H9 (cell line): ENCODE measurements around the gene EOGT. TPM values are rescaled to one million over a fixed set of nuclear protein-coding genes. Genes with fewer than 3 reads are reported as not detected.

Experiments
- DNase-seq: peaks from one replicate; pipeline ENCODE4 v3.0.0-alpha.2; 2017
- H2AFZ ChIP-seq: one replicate; pipeline ENCODE4 v1.6.1; 2013; ENCODE audit warnings: mild to moderate bottlenecking, low read length, control low read depth, moderate library complexity
- H2AK5ac ChIP-seq: 2 replicates; pipeline ENCODE4 v1.6.1; 2013; ENCODE audit warnings: low read length, control low read depth, mixed read lengths; ENCODE audit not compliant: insufficient read length
- H2BK120ac ChIP-seq: one replicate; pipeline ENCODE4 v1.6.1; 2013; ENCODE audit warnings: low read depth, mild to moderate bottlenecking, low read length, control low read depth, inconsistent platforms; ENCODE audit not compliant: poor library complexity, severe bottlenecking
- H2BK12ac ChIP-seq: 2 replicates; pipeline ENCODE4 v1.6.1; 2013; ENCODE audit warnings: low read length, control low read depth, mixed read lengths, low read depth; ENCODE audit not compliant: insufficient read length
- H2BK15ac ChIP-seq: 2 replicates; pipeline ENCODE4 v1.6.1; 2013; ENCODE audit warnings: low read depth, low read length, control low read depth
- H2BK20ac ChIP-seq: one replicate; pipeline ENCODE4 v1.6.1; 2013; ENCODE audit warnings: low read depth, mild to moderate bottlenecking, low read length, control low read depth, inconsistent platforms; ENCODE audit not compliant: poor library complexity, severe bottlenecking
- H2BK5ac ChIP-seq: 2 replicates; pipeline ENCODE4 v1.6.1; 2013; ENCODE audit warnings: low read length, control low read depth, mixed read lengths; ENCODE audit not compliant: insufficient read length
- H3K14ac ChIP-seq: 2 replicates; pipeline ENCODE4 v1.6.1; 2013; ENCODE audit warnings: low read length, control low read depth; ENCODE audit not compliant: insufficient read depth
- H3K18ac ChIP-seq: 2 replicates; pipeline ENCODE4 v1.6.1; 2013; ENCODE audit warnings: low read depth, mild to moderate bottlenecking, mixed read lengths, low read length, control low read depth; ENCODE audit not compliant: insufficient read length
- H3K23ac ChIP-seq: 2 replicates; pipeline ENCODE4 v1.6.1; 2013; ENCODE audit warnings: low read length, control low read depth, mixed read lengths, low read depth; ENCODE audit not compliant: insufficient read length
- H3K23me2 ChIP-seq: 2 replicates; pipeline ENCODE4 v1.6.1; 2013; ENCODE audit warnings: low read depth, mild to moderate bottlenecking, mixed read lengths, low read length, control low read depth; ENCODE audit not compliant: insufficient read length, poor library complexity, severe bottlenecking
- H3K27ac ChIP-seq: 2 replicates; pipeline ENCODE4 v1.5.1; 2013; ENCODE audit warnings: low read length, control low read depth, mixed read lengths, low read depth; ENCODE audit not compliant: insufficient read length
- H3K27me3 ChIP-seq: 2 replicates; pipeline ENCODE4 v1.6.1; 2013; ENCODE audit warnings: low read length, control low read depth, inconsistent platforms; ENCODE audit not compliant: insufficient read depth
- H3K4ac ChIP-seq: 2 replicates; pipeline ENCODE4 v1.6.1; 2013; ENCODE audit warnings: low read depth, mild to moderate bottlenecking, control low read depth, inconsistent platforms, low read length, moderate library complexity
- H3K4me1 ChIP-seq: 2 replicates; pipeline ENCODE4 v1.6.1; 2013; ENCODE audit warnings: low read length, control low read depth, inconsistent platforms; ENCODE audit not compliant: insufficient read depth
- H3K4me2 ChIP-seq: 2 replicates; pipeline ENCODE4 v1.6.1; 2013; ENCODE audit warnings: low read length, control low read depth, mixed read lengths; ENCODE audit not compliant: insufficient read length, insufficient read depth
- H3K56ac ChIP-seq: 2 replicates; pipeline ENCODE4 v1.6.1; 2013; ENCODE audit warnings: low read depth, mild to moderate bottlenecking, mixed read lengths, low read length, control low read depth; ENCODE audit not compliant: insufficient read length
- H3K79me1 ChIP-seq: 2 replicates; pipeline ENCODE4 v1.6.1; 2013; ENCODE audit warnings: low read depth, mild to moderate bottlenecking, moderate library complexity, low read length, control low read depth, inconsistent platforms; ENCODE audit not compliant: insufficient read depth, poor library complexity, severe bottlenecking
- H3K79me2 ChIP-seq: 2 replicates; pipeline ENCODE4 v1.6.1; 2013; ENCODE audit warnings: low read length, control low read depth, inconsistent platforms; ENCODE audit not compliant: insufficient read depth
- H3K9ac ChIP-seq: 2 replicates; pipeline ENCODE4 v1.6.1; 2013; ENCODE audit warnings: low read length, control low read depth, mixed read lengths; ENCODE audit not compliant: insufficient read length; ENCODE audit errors: extremely low read depth
- H3K9me3 ChIP-seq: one replicate; pipeline ENCODE4 v1.6.1; 2013; ENCODE audit warnings: low read depth, low read length, inconsistent platforms; ENCODE audit not compliant: control insufficient read depth
- H3T11ph ChIP-seq: one replicate; pipeline ENCODE4 v1.6.1; 2013; ENCODE audit warnings: mild to moderate bottlenecking, low read length, control low read depth, inconsistent platforms
- H4K20me1 ChIP-seq: one replicate; pipeline ENCODE4 v1.6.1; 2013; ENCODE audit not compliant: control insufficient read depth, insufficient read length, insufficient read depth
- H4K5ac ChIP-seq: 2 replicates; pipeline ENCODE4 v1.6.1; 2013; ENCODE audit warnings: low read depth, mild to moderate bottlenecking, mixed read lengths, low read length, control low read depth; ENCODE audit not compliant: insufficient read length
- H4K8ac ChIP-seq: replicated peaks from 2 replicates; pipeline ENCODE4 v1.6.1; 2013; ENCODE audit warnings: low read length, control low read depth, mixed read lengths, low read depth; ENCODE audit not compliant: insufficient read length
- H4K91ac ChIP-seq: 2 replicates; pipeline ENCODE4 v1.6.1; 2013; ENCODE audit warnings: low read depth, mild to moderate bottlenecking, moderate library complexity, mixed read lengths, low read length, control low read depth; ENCODE audit not compliant: insufficient read length
- H3K27ac Mint-ChIP-seq, 3 experiments: 2 replicates in 2 of 3; 3 replicates in 1 of 3; pipeline ENCODE4 v1.8.0; 2020 to 2021; ENCODE audit warnings: mixed read lengths in 3 of 3, mild to moderate bottlenecking in 1 of 3, moderate library complexity in 1 of 3
- H3K27me3 Mint-ChIP-seq: 2 replicates; pipeline ENCODE4 v1.8.0; 2021; ENCODE audit warnings: low read depth, mild to moderate bottlenecking, moderate library complexity, mixed read lengths
- H3K36me3 Mint-ChIP-seq, 3 experiments: 2 replicates in 2 of 3; 3 replicates in 1 of 3; pipeline ENCODE4 v1.8.0; 2020 to 2021; ENCODE audit warnings: low read depth in 3 of 3, mixed read lengths in 3 of 3; ENCODE audit not compliant: insufficient read depth in 1 of 3
- H3K4me1 Mint-ChIP-seq, 2 experiments: 2 replicates each; pipeline ENCODE4 v1.8.0; 2020; ENCODE audit warnings: mixed read lengths in 2 of 2
- H3K4me3 Mint-ChIP-seq, 2 experiments: 2 replicates in 1 of 2; 3 replicates in 1 of 2; pipeline ENCODE4 v1.8.0; 2020 to 2021; ENCODE audit warnings: mild to moderate bottlenecking in 2 of 2, mixed read lengths in 2 of 2, moderate library complexity in 1 of 2
- H3K9me3 Mint-ChIP-seq, 2 experiments: 2 replicates in 1 of 2; 3 replicates in 1 of 2; pipeline ENCODE4 v1.8.0; 2020; ENCODE audit warnings: mild to moderate bottlenecking in 2 of 2, mixed read lengths in 2 of 2, moderate library complexity in 1 of 2
- CTCF ChIP-seq: fragments of 200-600 bp; sonication (generic); conservative IDR thresholded peaks from 3 replicates; pipeline ENCODE4 v1.8.0; 2021; ENCODE audit warnings: antibody characterized with exemption, mild to moderate bottlenecking
- WGBS: extraction: QIAGEN DNeasy Blood & Tissue Kit; methylation state at CpG from one replicate; pipeline ENCODE4 v1.1.7; 2013; ENCODE audit warnings: missing lambda C conversion rate, low lambda C conversion rate, mixed read lengths; ENCODE audit not compliant: insufficient read length; ENCODE audit errors: extremely low coverage; 5-methylcytosine and 5-hydroxymethylcytosine counted together
- total RNA-seq: library from RNA; stranded (reverse); gene quantifications from 2 replicates; pipeline ENCODE4 v1.2.1, GENCODE V29; 2021

Gene EOGT
- total RNA-seq, 1 experiment from 2014 or later: 30.5 TPM

- Histone ChIP-seq H3K23ac (no peak overlapping the region), H2BK20ac (no peak overlapping the region), H2AFZ (no peak overlapping the region), H2BK15ac (no peak overlapping the region), H3K4me2 (no peak overlapping the region), H3T11ph (no peak overlapping the region), H3K27ac (no peak overlapping the region), H3K4me1 (no peaks in the 10 kb centered on the region), H3K14ac (no peak overlapping the region), H3K23me2 (no peaks in the 10 kb centered on the region), H2BK12ac (no peak overlapping the region), H4K8ac (no peak overlapping the region), H2BK120ac (no peak overlapping the region), H3K56ac (no peak overlapping the region), H3K18ac (no peak overlapping the region), H3K79me2 (no peaks in the 10 kb centered on the region), H3K4ac (no peak overlapping the region), H3K27me3 (no peaks in the 10 kb centered on the region), H4K91ac (no peak overlapping the region), H4K20me1 (no peaks in the 10 kb centered on the region), H3K9me3 (no peaks in the 10 kb centered on the region), H2BK5ac (no peak overlapping the region), H3K9ac (no peak overlapping the region), H2AK5ac (no peak overlapping the region), H4K5ac (no peak overlapping the region), H3K79me1 (no peaks in the 10 kb centered on the region)
- Mint-ChIP-seq H3K4me3 (no peak overlapping the region), H3K27me3 (no peaks in the 10 kb centered on the region), H3K4me1 (no peaks in the 10 kb centered on the region), H3K9me3 (no peaks in the 10 kb centered on the region; a peak in 1 of 5 replicates), H3K27ac (peak overlapping the region in 2 of 3 experiments; percentile 16 to 62; a peak in 2 of 7 replicates), H3K36me3 (peaks cover 22 to 66% (median 31%) of the 10 kb centered on the region in 3 experiments)
- TF ChIP-seq CTCF: no peak
- no peak for DNase-seq
- WGBS: no CpG with 5 or more reads among the region's 6 CpGs
These were observed 26.2 kb downstream of the EOGT start for GRCh38 chr3:68987322-68987721.
